K562 (cell line): ENCODE results near the gene RALGAPB. TPM values are rescaled to one million over a fixed set of nuclear protein-coding genes. Genes with fewer than 3 reads are reported as not detected.

ENCODE experiments used
- CHD2 ChIP-seq: IDR thresholded peaks from 2 replicates; pipeline ENCODE4 v1.6.1; 2011; ENCODE audit warnings: low read depth, low read length
- EGR1 ChIP-seq: fragments of 450-650 bp; conservative IDR thresholded peaks from 2 replicates; pipeline ENCODE4 v1.6.1; 2017; ENCODE audit warnings: mild to moderate bottlenecking
- ELF2 ChIP-seq: fragments of 250-450 bp; sonication (Bioruptor Pico); IDR thresholded peaks from 2 replicates; pipeline ENCODE4 v1.5.0; 2021; ENCODE audit warnings: mild to moderate bottlenecking
- ILK ChIP-seq: fragments of 450-650 bp; IDR thresholded peaks from 2 replicates; pipeline ENCODE4 v1.6.1; 2016; ENCODE audit warnings: missing genetic modification characterization, low read depth, mild to moderate bottlenecking, missing compliant biosample characterization, moderate library complexity, borderline replicate concordance
- MAFF ChIP-seq: IDR thresholded peaks from 2 replicates; pipeline ENCODE4 v1.6.1; 2012; ENCODE audit warnings: low read length, improper control_type of control experiment
- MTA3 ChIP-seq: fragments of 450-650 bp; formaldehyde crosslinking; IDR thresholded peaks from 2 replicates; pipeline ENCODE4 v1.6.1; 2017; ENCODE audit warnings: mild to moderate bottlenecking, borderline replicate concordance
- MXI1 ChIP-seq: IDR thresholded peaks from 2 replicates; pipeline ENCODE4 v1.6.1; 2011; ENCODE audit warnings: low read depth, mild to moderate bottlenecking, improper control_type of control experiment, low read length
- NONO ChIP-seq, 2 experiments: fragments of 200-400 bp in 1 of 2; fragments of 450-650 bp in 1 of 2; formaldehyde crosslinking in 1 of 2; IDR thresholded peaks; 2 replicates each; pipeline ENCODE4 v1.6.1; 2017; ENCODE audit warnings: low read depth in 2 of 2, mild to moderate bottlenecking in 2 of 2, moderate library complexity in 2 of 2, low read length in 1 of 2
- POLR2AphosphoS5 ChIP-seq: IDR thresholded peaks from 2 replicates; pipeline ENCODE4 v1.6.1; 2011; ENCODE audit warnings: mild to moderate bottlenecking, low read depth, low read length, moderate library complexity; ENCODE audit not compliant: control insufficient read depth, insufficient read depth
- RCOR1 ChIP-seq, 2 experiments: IDR thresholded peaks; 2 replicates each; pipeline ENCODE4 v1.6.1; 2012; ENCODE audit warnings: low read depth in 2 of 2, low read length in 2 of 2, borderline replicate concordance in 1 of 2, improper control_type of control experiment in 1 of 2
- RHOXF2B ChIP-seq: fragments of 250-450 bp; sonication (Bioruptor Pico); conservative IDR thresholded peaks from 2 replicates; pipeline ENCODE4 v1.5.1; 2021
- SRSF3 ChIP-seq: fragments of 200-400 bp; formaldehyde crosslinking; IDR thresholded peaks from 2 replicates; pipeline ENCODE4 v1.6.1; 2016; ENCODE audit warnings: mild to moderate bottlenecking, low read length, moderate library complexity; ENCODE audit not compliant: insufficient read depth
- ZBTB1 ChIP-seq: sonication (generic); formaldehyde crosslinking; IDR thresholded peaks from 2 replicates; pipeline ENCODE4 v1.8.1; 2023; ENCODE audit warnings: missing genetic modification reagents, low read depth, mild to moderate bottlenecking, borderline replicate concordance
- ZFP1 ChIP-seq: fragments of 450-650 bp; formaldehyde crosslinking; IDR thresholded peaks from 2 replicates; pipeline ENCODE4 v1.4.0; 2020; ENCODE audit warnings: mild to moderate bottlenecking, mixed read lengths
- ZNF184 ChIP-seq: sonication (generic); formaldehyde crosslinking; IDR thresholded peaks from 2 replicates; pipeline ENCODE4 v1.5.0; 2020; ENCODE audit warnings: missing genetic modification reagents
- ZNF217 ChIP-seq: sonication (generic); formaldehyde crosslinking; IDR thresholded peaks from 2 replicates; pipeline ENCODE4 v1.8.0; 2022; ENCODE audit warnings: mild to moderate bottlenecking, missing genetic modification reagents
- ZNF224 ChIP-seq: sonication (generic); formaldehyde crosslinking; IDR thresholded peaks from 2 replicates; pipeline ENCODE4 v1.8.0; 2022; ENCODE audit warnings: mild to moderate bottlenecking, missing genetic modification reagents
- ZNF23 ChIP-seq: fragments of 250-450 bp; sonication (Bioruptor Pico); IDR thresholded peaks from 2 replicates; pipeline ENCODE4 v1.4.0; 2020; ENCODE audit warnings: mild to moderate bottlenecking
- polyA plus RNA-seq, 8 experiments: library from polyadenylated mRNA; depleted of rRNA in 4 of 8; stranded (reverse) in 5 of 8; unstranded in 3 of 8; fragments of >200 nt; fragmentation: Nextera tagmentation in 2 of 8; fragmentation: Illumina TruSeq in 1 of 8; extraction: Ambion mirVana in 2 of 8; extraction: Trizol in 1 of 8; gene quantifications; 2 replicates each; pipeline versions ENCODE4 v1.2.1 to v1.2.3, GENCODE V29; 2011 to 2014; ENCODE audit warnings: inconsistent platforms in 1 of 8, missing spikeins in 1 of 8
- total RNA-seq, 7 experiments: library from RNA; depleted of rRNA in 6 of 7; stranded (reverse); fragments of >200 nt in 6 of 7; fragmentation: Illumina TruSeq in 2 of 7; extraction: Trizol in 2 of 7; gene quantifications; 2 replicates each; pipeline versions ENCODE4 v1.2.1 to v1.2.3, GENCODE V29; 2011 to 2021; ENCODE audit warnings: low replicate concordance in 1 of 7
- TF ChIP-seq, protein P1 (sequence below): IDR thresholded peaks from 3 replicates; pipeline ENCODE4 v1.6.1; 2011; ENCODE audit warnings: borderline replicate concordance, mild to moderate bottlenecking; ENCODE audit not compliant: insufficient read length, insufficient read depth
- TF ChIP-seq, protein P2 (sequence below), 2 experiments: IDR thresholded peaks; 2 replicates each; pipeline ENCODE4 v1.6.1; 2012; ENCODE audit warnings: improper control_type of control experiment in 2 of 2, low read depth in 2 of 2, low read length in 2 of 2, borderline replicate concordance in 1 of 2
- TF ChIP-seq, protein P3 (sequence below), 3 experiments: IDR thresholded peaks in 2 of 3; conservative IDR thresholded peaks in 1 of 3; 2 replicates each; pipeline ENCODE4 v1.5.1; 2011 to 2012; ENCODE audit warnings: low read length in 3 of 3, mild to moderate bottlenecking in 3 of 3, control low read depth in 2 of 3, improper control_type of control experiment in 1 of 3, inconsistent platforms in 1 of 3, low read depth in 1 of 3, mixed read lengths in 1 of 3, moderate library complexity in 1 of 3; ENCODE audit not compliant: insufficient read depth in 2 of 3

RALGAPB gene
- total and polyA plus RNA-seq, 9 of the 15 experiments (the other 6 are each of a cell fraction or from before 2014, with no cell fraction given), result 4.3 to 25.6 (median 13.6) TPM

DNA sequence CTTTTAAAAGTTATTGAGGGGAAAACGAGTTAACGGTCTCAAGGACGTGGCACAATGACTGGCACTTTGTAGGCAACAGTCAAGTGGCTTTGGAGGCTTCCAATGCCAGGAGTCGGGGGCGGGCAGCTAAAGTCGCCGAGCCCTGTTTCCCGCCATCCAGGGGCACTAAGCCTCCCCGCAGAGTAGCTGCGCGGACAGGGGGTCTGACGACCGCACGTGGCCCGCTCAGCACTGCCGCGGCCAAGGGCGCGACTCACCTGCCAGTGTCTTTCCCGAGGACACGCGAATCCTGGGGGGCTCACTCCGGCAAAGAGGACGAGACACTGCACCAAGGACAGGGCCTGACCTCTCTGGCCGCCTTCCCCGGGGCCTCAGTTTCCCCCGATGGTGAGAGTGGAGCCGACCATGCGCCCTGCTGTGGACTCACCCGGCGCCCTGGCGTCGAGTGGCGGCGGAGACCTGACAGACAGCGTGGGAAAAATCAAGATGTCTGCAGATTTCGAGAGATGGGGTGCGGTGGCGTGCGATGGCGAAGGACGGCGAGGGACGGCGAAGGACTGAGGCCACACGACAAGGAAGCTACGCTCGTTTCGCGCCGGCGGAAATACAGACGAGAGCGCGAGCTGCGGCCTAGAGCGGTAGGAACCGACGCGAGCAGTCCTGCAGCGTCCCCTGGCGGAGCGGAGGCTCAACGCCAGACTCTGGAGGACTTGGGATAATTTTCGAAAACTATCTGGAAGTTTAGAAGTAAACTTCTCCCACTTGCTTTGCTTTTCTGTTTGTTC, 37.7 kb upstream of the RALGAPB start, which contains the start of gene SNHG17 (continued):
- TF ChIP-seq, protein P1, sequence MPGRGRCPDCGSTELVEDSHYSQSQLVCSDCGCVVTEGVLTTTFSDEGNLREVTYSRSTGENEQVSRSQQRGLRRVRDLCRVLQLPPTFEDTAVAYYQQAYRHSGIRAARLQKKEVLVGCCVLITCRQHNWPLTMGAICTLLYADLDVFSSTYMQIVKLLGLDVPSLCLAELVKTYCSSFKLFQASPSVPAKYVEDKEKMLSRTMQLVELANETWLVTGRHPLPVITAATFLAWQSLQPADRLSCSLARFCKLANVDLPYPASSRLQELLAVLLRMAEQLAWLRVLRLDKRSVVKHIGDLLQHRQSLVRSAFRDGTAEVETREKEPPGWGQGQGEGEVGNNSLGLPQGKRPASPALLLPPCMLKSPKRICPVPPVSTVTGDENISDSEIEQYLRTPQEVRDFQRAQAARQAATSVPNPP, result no peak
- TF ChIP-seq, protein P2, sequence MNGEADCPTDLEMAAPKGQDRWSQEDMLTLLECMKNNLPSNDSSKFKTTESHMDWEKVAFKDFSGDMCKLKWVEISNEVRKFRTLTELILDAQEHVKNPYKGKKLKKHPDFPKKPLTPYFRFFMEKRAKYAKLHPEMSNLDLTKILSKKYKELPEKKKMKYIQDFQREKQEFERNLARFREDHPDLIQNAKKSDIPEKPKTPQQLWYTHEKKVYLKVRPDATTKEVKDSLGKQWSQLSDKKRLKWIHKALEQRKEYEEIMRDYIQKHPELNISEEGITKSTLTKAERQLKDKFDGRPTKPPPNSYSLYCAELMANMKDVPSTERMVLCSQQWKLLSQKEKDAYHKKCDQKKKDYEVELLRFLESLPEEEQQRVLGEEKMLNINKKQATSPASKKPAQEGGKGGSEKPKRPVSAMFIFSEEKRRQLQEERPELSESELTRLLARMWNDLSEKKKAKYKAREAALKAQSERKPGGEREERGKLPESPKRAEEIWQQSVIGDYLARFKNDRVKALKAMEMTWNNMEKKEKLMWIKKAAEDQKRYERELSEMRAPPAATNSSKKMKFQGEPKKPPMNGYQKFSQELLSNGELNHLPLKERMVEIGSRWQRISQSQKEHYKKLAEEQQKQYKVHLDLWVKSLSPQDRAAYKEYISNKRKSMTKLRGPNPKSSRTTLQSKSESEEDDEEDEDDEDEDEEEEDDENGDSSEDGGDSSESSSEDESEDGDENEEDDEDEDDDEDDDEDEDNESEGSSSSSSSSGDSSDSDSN (IDR thresholded peaks at IDR 0.05; ENCODE audit: borderline replicate concordance in 1 of 2, low read depth in 2 of 2, low read length in 2 of 2), result no peak
- TF ChIP-seq ZNF224 (CRISPR knock-in tag) (no peak), ELF2 (peak; percentile 87), NONO (IDR thresholded peaks at IDR 0.05; ENCODE audit: low read depth in 2 of 2, low read length in 1 of 2) (peak in 1 of 2 experiments; percentile 92; a peak in 3 of 4 replicates), ZNF184 (CRISPR knock-in tag) (no peak), RHOXF2B (no peak), POLR2AphosphoS5 (peak; percentile 98), MTA3 (peak; percentile 97), RCOR1 (IDR thresholded peaks at IDR 0.05; ENCODE audit: borderline replicate concordance in 1 of 2, low read depth in 2 of 2, low read length in 2 of 2) (peak in 1 of 2 experiments; percentile 76; a peak in 2 of 4 replicates), ZNF217 (CRISPR knock-in tag) (no peak), MAFF (no peak), ZNF23 (CRISPR knock-in tag) (no peak), CHD2 (peak; percentile 64), MXI1 (peak; percentile 72; the same call in 1 of the 2 replicates), SRSF3 (peak; percentile 94; the same call in 1 of the 2 replicates), ZBTB1 (CRISPR knock-in tag) (no peak), EGR1 (no peak), ZFP1 (no peak), ILK (tag) (no peak)
- TF ChIP-seq, protein P3, sequence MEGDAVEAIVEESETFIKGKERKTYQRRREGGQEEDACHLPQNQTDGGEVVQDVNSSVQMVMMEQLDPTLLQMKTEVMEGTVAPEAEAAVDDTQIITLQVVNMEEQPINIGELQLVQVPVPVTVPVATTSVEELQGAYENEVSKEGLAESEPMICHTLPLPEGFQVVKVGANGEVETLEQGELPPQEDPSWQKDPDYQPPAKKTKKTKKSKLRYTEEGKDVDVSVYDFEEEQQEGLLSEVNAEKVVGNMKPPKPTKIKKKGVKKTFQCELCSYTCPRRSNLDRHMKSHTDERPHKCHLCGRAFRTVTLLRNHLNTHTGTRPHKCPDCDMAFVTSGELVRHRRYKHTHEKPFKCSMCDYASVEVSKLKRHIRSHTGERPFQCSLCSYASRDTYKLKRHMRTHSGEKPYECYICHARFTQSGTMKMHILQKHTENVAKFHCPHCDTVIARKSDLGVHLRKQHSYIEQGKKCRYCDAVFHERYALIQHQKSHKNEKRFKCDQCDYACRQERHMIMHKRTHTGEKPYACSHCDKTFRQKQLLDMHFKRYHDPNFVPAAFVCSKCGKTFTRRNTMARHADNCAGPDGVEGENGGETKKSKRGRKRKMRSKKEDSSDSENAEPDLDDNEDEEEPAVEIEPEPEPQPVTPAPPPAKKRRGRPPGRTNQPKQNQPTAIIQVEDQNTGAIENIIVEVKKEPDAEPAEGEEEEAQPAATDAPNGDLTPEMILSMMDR (IDR thresholded peaks at IDR 0.05 in 2 of 3, conservative IDR thresholded peaks at IDR 0.05 in 1 of 3; ENCODE audit: insufficient read depth in 2 of 3, low read depth in 1 of 3, low read length in 3 of 3), result peak; percentile 97 to 100 (median 99)
